ENCODE measurements around the gene THAP7. TPM values are rescaled to one million over a fixed set of nuclear protein-coding genes. Genes with fewer than 3 reads are reported as not detected.

The THAP7 gene
- total RNA-seq, 1 donor from 2014 or later = 14.7 TPM

DNA sequence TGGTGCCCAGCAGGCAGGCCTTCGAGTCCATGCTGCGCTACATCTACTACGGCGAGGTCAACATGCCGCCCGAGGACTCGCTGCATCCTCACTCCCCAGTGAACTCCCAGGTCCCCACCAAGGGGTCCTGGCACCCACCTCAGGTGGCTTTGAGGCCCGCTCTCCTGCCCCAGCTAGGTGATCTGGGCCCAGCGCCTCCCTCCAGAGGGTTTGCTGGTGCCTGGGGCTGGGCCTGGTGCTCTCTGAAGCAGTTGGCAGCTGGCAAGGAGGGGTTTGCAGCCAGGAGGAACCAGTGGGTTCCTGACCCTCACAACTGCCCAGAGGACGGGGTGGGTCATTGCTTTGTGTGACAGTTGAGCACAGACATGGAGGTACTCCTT, 5.9 kb downstream of the THAP7 start:
- H3F3A ChIP-seq (ENCODE audit: low read depth) = peaks cover 11% of the 10 kb centered on the region
- H3K9ac ChIP-seq = no peak overlapping the region
- no peak overlapping the region for H3K4me2 ChIP-seq
- H3K27me3 Mint-ChIP-seq (ENCODE audit: insufficient read depth, low read depth) = peaks cover 6% of the 10 kb centered on the region
- no peaks in the 10 kb centered on the region for H3K27me3 ChIP-seq
- peaks cover 7% of the 10 kb centered on the region for H3K4me1 ChIP-seq
- no peaks in the 10 kb centered on the region for H3K9me3 ChIP-seq (ENCODE audit: low read depth)
- no peak overlapping the region for H3K4me3 Mint-ChIP-seq
- H3K27ac ChIP-seq = no peak overlapping the region
- no peak for DNase-seq (ENCODE audit: low spot score)
- no peaks in the 10 kb centered on the region for H4K20me1 ChIP-seq (ENCODE audit: low read depth)
- no peak overlapping the region for H3K4me3 ChIP-seq
- no peak overlapping the region for H3K27ac Mint-ChIP-seq
- H3K36me3 ChIP-seq = no peaks in the 10 kb centered on the region
- no peak for TF ChIP-seq EZH2 (IDR thresholded peaks at IDR 0.05)
- TF ChIP-seq, protein P1, sequence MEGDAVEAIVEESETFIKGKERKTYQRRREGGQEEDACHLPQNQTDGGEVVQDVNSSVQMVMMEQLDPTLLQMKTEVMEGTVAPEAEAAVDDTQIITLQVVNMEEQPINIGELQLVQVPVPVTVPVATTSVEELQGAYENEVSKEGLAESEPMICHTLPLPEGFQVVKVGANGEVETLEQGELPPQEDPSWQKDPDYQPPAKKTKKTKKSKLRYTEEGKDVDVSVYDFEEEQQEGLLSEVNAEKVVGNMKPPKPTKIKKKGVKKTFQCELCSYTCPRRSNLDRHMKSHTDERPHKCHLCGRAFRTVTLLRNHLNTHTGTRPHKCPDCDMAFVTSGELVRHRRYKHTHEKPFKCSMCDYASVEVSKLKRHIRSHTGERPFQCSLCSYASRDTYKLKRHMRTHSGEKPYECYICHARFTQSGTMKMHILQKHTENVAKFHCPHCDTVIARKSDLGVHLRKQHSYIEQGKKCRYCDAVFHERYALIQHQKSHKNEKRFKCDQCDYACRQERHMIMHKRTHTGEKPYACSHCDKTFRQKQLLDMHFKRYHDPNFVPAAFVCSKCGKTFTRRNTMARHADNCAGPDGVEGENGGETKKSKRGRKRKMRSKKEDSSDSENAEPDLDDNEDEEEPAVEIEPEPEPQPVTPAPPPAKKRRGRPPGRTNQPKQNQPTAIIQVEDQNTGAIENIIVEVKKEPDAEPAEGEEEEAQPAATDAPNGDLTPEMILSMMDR (IDR thresholded peaks at IDR 0.05) = no peak
- peaks cover 13% of the 10 kb centered on the region for H3K79me2 ChIP-seq (ENCODE audit: low read depth)
- H2AFZ ChIP-seq (replicated peaks) = no peak overlapping the region
- no peaks in the 10 kb centered on the region for H3K9me3 Mint-ChIP-seq
- H3K4me1 Mint-ChIP-seq = peaks cover 10% of the 10 kb centered on the region
- peaks cover 1% of the 10 kb centered on the region for H3K36me3 Mint-ChIP-seq

DNA sequence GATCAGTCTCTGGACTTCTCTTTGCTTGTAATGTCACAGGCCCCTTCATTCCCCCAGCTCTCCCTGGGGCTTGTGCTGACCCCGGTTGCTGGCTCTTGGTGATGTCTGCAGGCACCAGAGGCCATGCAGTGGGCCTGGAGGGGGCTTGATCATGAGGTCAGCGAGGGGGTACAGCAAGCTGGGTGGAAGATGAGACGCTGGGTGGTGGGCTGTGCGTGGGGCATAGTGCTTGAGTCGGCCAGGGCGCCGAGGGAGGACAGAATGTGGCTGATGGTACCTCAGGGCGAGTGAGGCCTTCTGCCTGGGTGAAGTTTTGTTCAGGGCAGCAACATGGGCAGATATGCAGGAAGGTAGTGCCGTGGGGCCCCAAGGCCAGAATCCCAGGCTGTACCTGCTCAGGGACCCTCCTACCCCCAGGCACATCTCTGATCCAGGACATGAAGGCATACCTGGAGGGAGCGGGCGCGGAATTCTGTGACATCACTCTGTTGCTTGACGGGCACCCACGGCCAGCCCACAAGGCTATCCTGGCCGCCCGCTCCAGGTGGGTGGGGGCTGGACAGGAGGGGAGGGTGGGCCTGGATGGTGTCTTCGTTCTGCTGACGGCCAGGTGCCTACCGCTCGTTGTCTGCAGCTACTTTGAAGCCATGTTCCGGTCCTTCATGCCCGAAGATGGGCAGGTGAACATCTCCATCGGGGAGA, 6.4 kb downstream of the THAP7 start:
- peaks cover 1% of the 10 kb centered on the region for H3K4me1 ChIP-seq
- TF ChIP-seq EZH2phosphoT487 (IDR thresholded peaks at IDR 0.05) (no peak), EZH2 (IDR thresholded peaks at IDR 0.05) (no peak)
- TF ChIP-seq, protein P1 (IDR thresholded peaks at IDR 0.05) = no peak
- no peak overlapping the region for H3K4me2 ChIP-seq
- Mint-ChIP-seq H3K27ac (peak overlapping the region; percentile 18), H3K4me1 (peaks cover 4% of the 10 kb centered on the region), H3K36me3 (peaks cover 1% of the 10 kb centered on the region), H3K4me3 (no peak overlapping the region), H3K27me3 (ENCODE audit: insufficient read depth, low read depth) (peaks cover 2% of the 10 kb centered on the region), H3K9me3 (no peaks in the 10 kb centered on the region)
- H2AFZ ChIP-seq (replicated peaks) = no peak overlapping the region
- no peaks in the 10 kb centered on the region for H3K36me3 ChIP-seq
- H3K9ac ChIP-seq = no peak overlapping the region
- H3K27me3 ChIP-seq = no peaks in the 10 kb centered on the region
- no peaks in the 10 kb centered on the region for H4K20me1 ChIP-seq (ENCODE audit: low read depth)
- no peak overlapping the region for H3K27ac ChIP-seq
- no peaks in the 10 kb centered on the region for H3K9me3 ChIP-seq (ENCODE audit: low read depth)
- H3K79me2 ChIP-seq (ENCODE audit: low read depth) = peaks cover 7% of the 10 kb centered on the region
- no peak overlapping the region for H3K4me3 ChIP-seq
- peaks cover 8% of the 10 kb centered on the region for H3F3A ChIP-seq (ENCODE audit: low read depth)
- DNase-seq (ENCODE audit: low spot score) = no peak

DNA sequence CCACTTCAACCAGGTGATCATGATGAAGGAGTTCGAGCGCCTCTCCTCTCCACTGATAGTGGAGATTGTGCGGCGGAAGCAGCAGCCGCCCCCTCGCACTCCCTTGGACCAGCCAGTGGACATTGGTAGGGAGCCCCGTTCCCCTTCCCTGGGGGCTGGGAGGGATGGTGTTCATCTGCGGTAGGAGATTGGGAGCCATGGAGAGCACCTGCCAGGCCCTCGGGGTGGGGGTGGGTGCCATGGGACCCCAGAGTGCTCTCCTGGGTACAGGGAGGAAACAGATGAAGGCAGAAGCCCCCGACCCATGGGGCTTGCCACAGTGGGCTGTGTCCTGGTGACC, 7.0 kb downstream of the THAP7 start:
- Mint-ChIP-seq H3K4me3 (peak overlapping the region; percentile 35), H3K27me3 (ENCODE audit: insufficient read depth, low read depth) (peaks cover 2% of the 10 kb centered on the region), H3K9me3 (no peaks in the 10 kb centered on the region), H3K27ac (peak overlapping the region; percentile 42), H3K4me1 (peaks cover 3% of the 10 kb centered on the region), H3K36me3 (peaks cover 1% of the 10 kb centered on the region)
- Histone ChIP-seq H4K20me1 (ENCODE audit: low read depth) (no peaks in the 10 kb centered on the region), H3K9ac (no peak overlapping the region), H3K4me2 (no peak overlapping the region), H2AFZ (replicated peaks) (no peak overlapping the region), H3K9me3 (ENCODE audit: low read depth) (no peaks in the 10 kb centered on the region), H3K4me1 (no peaks in the 10 kb centered on the region), H3K27me3 (no peaks in the 10 kb centered on the region), H3F3A (ENCODE audit: low read depth) (peaks cover 8% of the 10 kb centered on the region), H3K27ac (no peak overlapping the region), H3K79me2 (ENCODE audit: low read depth) (peaks cover 1% of the 10 kb centered on the region), H3K36me3 (no peaks in the 10 kb centered on the region), H3K4me3 (no peak overlapping the region)
- TF ChIP-seq EZH2phosphoT487 (IDR thresholded peaks at IDR 0.05) (no peak), EZH2 (IDR thresholded peaks at IDR 0.05) (no peak)
- TF ChIP-seq, protein P1 (IDR thresholded peaks at IDR 0.05) = no peak
- no peak for DNase-seq (ENCODE audit: low spot score)

Data from neural progenitor cell (in vitro differentiated cells).